ENCODE data around the gene SRSF2.

- TF ChIP-seq EP300 (IDR thresholded peaks at IDR 0.05) (no peak), CTCF (IDR thresholded peaks at IDR 0.05) (no peak), POLR2A (IDR thresholded peaks at IDR 0.05; ENCODE audit: low read length) (no peak), JUN (IDR thresholded peaks at IDR 0.05) (no peak), USF2 (IDR thresholded peaks at IDR 0.05) (no peak), FOSL2 (IDR thresholded peaks at IDR 0.05) (no peak), FOSL2 (CRISPR knock-in tag; IDR thresholded peaks at IDR 0.05) (no peak), ZSCAN20 (CRISPR knock-in tag; IDR thresholded peaks at IDR 0.05) (no peak), SMC3 (IDR thresholded peaks at IDR 0.05) (no peak)
Measured at GRCh38 chr17:76720941-76721340, 16.2 kb downstream of the SRSF2 start.
